Stimulated activated CD8-positive, alpha-beta memory T cell treated with anti-CD3 and anti-CD28 coated beads, Interleukin-2, amount 100 ng/mL, for 1 hour (primary cell): ENCODE measurements around the gene TXK.
A peak's percentile ranks its signal among the peaks of the same experiment; 100 is the strongest.

Experiments used
- DNase-seq, 2 donors: peaks; one replicate each; pipeline ENCODE4 v3.0.0-alpha.2; 2020; ENCODE audit warnings: low read depth in 2 of 2

The TXK gene

DNA sequence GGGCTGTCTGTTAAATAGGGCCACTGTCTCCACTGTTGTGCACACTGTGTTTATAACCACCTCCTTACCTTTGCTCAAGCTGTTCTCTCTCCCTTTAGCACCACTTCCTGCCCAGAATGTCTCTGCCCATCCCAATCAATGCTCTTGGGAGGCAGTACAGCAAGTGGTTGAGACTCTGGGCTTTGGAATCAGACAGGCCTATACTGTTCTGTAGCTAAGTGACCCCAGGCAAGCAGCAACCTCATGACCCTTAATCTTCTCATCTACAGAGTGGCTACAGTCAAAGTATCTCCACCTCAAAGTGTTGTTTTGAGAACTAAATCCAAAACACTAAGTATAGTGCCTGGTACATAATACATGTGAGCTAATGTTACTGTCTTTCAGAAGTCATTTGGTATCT, 3.8 kb upstream of the TXK start:
- DNase-seq: no peak

DNA sequence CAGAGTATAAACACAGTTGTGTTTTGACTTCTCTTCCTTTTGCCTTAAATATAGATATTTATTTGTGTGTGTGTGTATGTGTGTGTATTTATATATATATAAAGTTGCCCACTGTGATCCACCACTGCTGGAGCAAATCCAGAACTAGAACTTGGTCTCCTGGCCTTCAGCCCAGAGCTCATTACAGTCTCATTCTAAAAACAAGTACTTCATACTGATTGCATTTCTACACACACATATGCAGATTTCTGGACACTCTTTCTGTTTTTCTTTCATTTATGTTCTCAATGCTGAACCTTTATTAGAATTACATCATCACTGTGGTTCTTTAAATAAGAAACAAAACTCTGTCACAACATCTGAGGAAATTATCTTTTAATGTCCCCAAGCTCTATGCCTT, 381 bp downstream of the TXK start:
- DNase-seq: no peak

DNA sequence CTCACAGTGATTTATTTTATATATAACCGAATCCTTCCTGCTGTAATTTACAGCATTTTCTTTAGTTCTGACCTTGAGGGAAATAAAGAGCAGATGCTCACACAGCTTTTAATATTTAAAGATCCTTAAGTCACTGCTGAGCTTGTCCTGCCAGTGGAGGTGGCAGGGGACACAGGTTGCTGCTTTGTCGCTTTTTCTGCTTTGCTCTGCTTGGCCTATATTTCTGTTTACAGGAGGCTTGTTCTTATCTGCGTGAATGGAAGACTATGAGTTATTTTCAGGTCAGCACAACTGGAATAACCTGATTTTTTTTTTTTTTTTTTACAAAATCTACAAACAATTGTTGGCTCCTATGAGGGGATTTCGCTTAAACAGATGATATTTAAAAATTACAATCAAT, 2.3 kb downstream of the TXK start:
- DNase-seq: no peak

- DNase-seq: no peak
These were observed 4.0 kb downstream of the TXK start for GRCh38 chr4:48130100-48130499.

GRCh38 chr4:48129307-48130014, 4.6 kb downstream of the TXK start:
- peak in 1 of 2 donors; percentile 21 for DNase-seq

GRCh38 chr4:48127682-48128404, 6.2 kb downstream of the TXK start:
- DNase-seq: peak; percentile 41 to 44

DNA sequence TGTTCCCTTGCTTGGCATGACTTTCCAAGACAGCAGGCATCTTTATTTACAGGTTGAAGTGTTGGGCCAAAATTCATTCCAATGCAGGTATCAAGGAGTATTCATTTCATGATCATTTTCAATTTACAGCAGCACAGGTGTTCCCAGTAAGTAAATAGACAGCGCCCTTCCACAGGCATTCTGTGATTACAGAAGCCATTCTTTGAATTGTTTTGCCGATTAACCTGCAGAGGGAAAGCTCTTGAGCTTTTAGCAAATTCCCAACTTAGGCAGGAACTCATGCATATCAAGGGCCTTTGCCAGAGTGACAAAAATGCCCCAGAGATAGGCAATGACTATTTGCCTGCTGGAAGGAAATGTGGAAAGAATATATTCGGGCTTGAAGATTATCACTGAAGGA, 6.8 kb downstream of the TXK start:
- DNase-seq: no peak

- no peak for DNase-seq
These were observed 7.4 kb downstream of the TXK start for GRCh38 chr4:48126621-48127020.

DNA sequence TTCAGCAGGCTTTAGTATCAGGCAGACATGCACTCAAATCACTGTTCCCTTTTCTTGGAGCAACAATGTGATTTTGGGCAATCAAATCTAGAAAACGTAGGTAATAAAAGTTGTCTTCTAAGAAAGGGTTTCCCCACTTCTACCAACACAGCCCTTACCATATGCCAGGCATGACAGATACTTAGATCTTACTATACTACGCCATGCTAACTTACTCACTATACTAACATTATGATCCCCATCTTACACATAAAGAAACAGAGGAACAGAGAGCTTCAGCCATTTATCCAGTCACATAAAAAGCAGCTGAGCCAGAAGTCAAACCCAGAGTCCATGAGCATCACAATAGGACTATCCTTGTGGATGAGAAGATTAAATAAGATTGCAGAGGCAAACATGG, 9.2 kb downstream of the TXK start:
- no peak for DNase-seq

GRCh38 chr4:48122756-48123155, 11.3 kb downstream of the TXK start:
- no peak for DNase-seq

- DNase-seq: no peak
These were observed 12.9 kb downstream of the TXK start for GRCh38 chr4:48121180-48121579.

DNA sequence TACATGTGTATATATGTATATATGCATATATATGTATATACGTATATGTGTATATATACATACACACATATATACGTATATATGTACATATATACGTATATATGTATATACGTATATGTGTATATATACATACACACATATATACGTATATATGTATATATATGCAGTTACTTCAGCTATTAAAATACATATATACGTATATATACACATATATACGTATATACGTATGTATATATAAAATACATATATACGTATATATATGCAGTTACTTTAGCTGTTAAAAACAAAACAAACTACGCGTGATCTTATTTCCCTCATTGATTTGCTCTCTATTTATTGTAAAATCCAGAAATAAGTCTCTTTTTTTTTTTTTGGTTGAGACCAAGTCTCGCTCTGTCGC, 13.9 kb downstream of the TXK start:
- no peak for DNase-seq

DNA sequence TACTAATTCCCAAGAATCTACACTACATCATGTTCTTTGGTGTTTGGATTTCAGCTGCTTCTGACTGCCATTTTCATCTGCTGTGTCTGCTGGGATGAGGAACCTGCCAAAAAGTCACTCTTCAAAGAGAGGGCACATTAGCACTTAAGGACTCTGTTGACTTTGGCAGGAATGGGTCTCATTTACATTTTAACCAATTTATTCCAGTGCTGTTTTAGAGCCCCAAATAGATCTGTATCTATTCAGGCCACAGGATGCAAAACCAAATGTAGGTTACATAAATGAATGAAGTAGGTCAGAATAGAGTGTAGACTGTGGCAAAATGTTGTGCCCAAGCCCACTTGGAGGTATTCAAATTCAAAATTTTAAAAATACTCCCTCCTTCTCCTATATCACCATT, 14.4 kb downstream of the TXK start:
- DNase-seq: no peak

DNA sequence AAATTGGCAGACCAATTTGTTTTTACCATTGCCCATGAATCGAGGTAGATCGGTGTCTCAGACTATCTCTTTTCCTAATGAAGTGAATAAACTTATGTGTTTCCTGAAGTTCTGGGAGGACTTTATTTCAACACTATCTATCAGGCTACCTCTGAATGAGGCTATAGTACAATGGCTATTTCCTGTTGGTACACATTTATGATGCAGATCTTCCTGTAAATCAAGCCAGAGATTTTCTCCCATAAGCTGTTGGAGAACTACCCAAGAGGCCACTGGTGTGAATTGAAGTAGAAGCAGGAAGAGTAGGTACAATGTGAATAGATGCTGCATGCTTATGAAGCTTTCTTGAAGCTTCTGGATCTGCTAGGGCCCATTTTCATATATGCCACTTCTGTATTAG, 16.0 kb downstream of the TXK start:
- DNase-seq: no peak

- no peak for DNase-seq
These were observed 17.5 kb downstream of the TXK start for GRCh38 chr4:48116582-48116981.

- no peak for DNase-seq
These were observed 19.6 kb downstream of the TXK start for GRCh38 chr4:48114412-48114811.

GRCh38 chr4:48112017-48112667, 21.9 kb downstream of the TXK start:
- no peak for DNase-seq

- no peak for DNase-seq
These were observed 23.5 kb downstream of the TXK start for GRCh38 chr4:48110452-48110978.

- no peak for DNase-seq
These were observed 24.4 kb downstream of the TXK start for GRCh38 chr4:48109413-48110263.

DNA sequence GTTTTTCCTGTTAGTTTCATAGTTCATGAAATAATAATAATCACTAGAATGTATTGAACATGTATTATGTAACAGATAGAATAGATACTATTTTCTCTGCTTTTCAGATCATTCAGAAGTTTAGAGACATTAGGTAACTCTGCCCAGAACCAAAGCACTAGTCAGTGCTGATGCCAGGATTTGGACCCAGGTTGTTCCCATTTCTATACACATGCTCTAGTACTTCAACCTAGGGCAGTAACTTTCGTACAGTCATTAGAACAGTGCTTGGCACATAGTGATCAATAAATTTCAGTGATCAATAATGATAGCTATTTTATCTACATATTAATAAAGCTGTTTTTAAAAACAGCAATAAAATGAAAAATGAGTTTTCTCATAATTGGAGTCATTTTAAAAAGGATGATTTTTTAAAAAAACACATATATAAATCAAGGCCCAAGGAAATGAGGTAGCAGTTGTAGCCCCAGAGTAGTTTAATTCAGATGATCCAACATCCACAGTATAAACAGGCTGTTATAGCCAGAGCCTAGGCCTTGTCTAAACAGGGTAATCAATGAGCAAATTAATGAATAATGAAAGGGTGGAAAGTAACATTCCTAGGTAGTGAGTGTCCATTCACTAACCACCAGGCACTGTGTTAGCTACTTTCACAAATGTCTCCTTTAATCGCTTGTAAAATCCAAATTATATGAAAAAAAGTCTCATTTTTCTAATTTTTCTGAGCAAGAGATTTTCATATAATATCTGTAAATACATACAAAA, 25.6 kb downstream of the TXK start:
- no peak for DNase-seq

- DNase-seq: no peak
These were observed 28.8 kb downstream of the TXK start for GRCh38 chr4:48105230-48105629.
